Kidney (tissue), 14 donors: ENCODE results near the gene QPCTL. TPM values are rescaled to one million over a fixed set of nuclear protein-coding genes. Genes with fewer than 3 reads are reported as not detected.

Source experiments
- DNase-seq, 5 donors: peaks; one replicate each; pipeline ENCODE4 v3.0.0-alpha.2; 2013 to 2020
- FAIRE-seq: peaks from 2 replicates; lab custom pipeline; 2012; peaks lifted over from hg19 to GRCh38; lab: Jason Lieb, UNC
- H3K27ac ChIP-seq, 2 donors: one replicate each; pipeline ENCODE4 v1.7.0; 2013; ENCODE audit warnings: low read depth in 2 of 2, low read length in 2 of 2, inconsistent platforms in 1 of 2
- H3K27me3 ChIP-seq: one replicate; pipeline ENCODE4 v1.7.1; 2013; ENCODE audit warnings: low read length, inconsistent platforms; ENCODE audit not compliant: control insufficient read depth, insufficient read depth
- H3K36me3 ChIP-seq, 3 donors: one replicate each; pipeline versions ENCODE4 v1.7.0 to v1.7.1; 2013; ENCODE audit warnings: low read length in 3 of 3, control low read depth in 1 of 3, inconsistent platforms in 1 of 3; ENCODE audit not compliant: insufficient read depth in 3 of 3, control insufficient read depth in 2 of 3
- H3K4me1 ChIP-seq, 3 donors: one replicate each; pipeline versions ENCODE4 v1.7.0 to v1.7.1; 2013; ENCODE audit warnings: low read length in 3 of 3, inconsistent platforms in 1 of 3, low read depth in 1 of 3; ENCODE audit not compliant: control insufficient read depth in 2 of 3, insufficient read depth in 2 of 3
- H3K4me3 ChIP-seq, 3 donors: one replicate each; pipeline versions ENCODE4 v1.7.0 to v1.8.1; 2013; ENCODE audit warnings: low read length in 3 of 3, control low read depth in 1 of 3, inconsistent platforms in 1 of 3
- H3K9ac ChIP-seq, 3 donors: one replicate each; pipeline versions ENCODE4 v1.7.0 to v1.7.1; 2013; ENCODE audit warnings: low read length in 3 of 3, control low read depth in 1 of 3, inconsistent platforms in 1 of 3
- H3K9me3 ChIP-seq, 3 donors: one replicate each; pipeline versions ENCODE4 v1.7.0 to v1.7.1; 2013; ENCODE audit warnings: low read length in 3 of 3, control low read depth in 1 of 3, inconsistent platforms in 1 of 3; ENCODE audit not compliant: control insufficient read depth in 2 of 3, insufficient read depth in 1 of 3
- intact Hi-C: fragments of 100-400 bp; cut with DNase I; formaldehyde crosslinking; loops from one replicate; pipeline ENCODE4 v1.11.1; 2022
- polyA plus RNA-seq: library from polyadenylated mRNA; stranded (reverse); fragments of 350-450 nt; fragmentation: Illumina TruSeq; extraction: RNeasy Lipid Tissue Mini Kit (QIAGEN cat#74804); gene quantifications from one replicate; pipeline ENCODE4 v1.2.3, GENCODE V29; 2014; ENCODE audit warnings: low read depth, low replicate concordance; ENCODE audit not compliant: insufficient read depth
- total RNA-seq: library from RNA; stranded (reverse); fragmentation: NEBNext Ultra II Directional; extraction: Animal tissue kit (Norgen Biotek cat#: 25700); gene quantifications from one replicate; pipeline ENCODE4 v1.2.1, GENCODE V29; 2021
- TF ChIP-seq, protein P1 (sequence below): IDR thresholded peaks from 3 replicates; pipeline ENCODE4 v1.5.1; 2012; ENCODE audit warnings: mild to moderate bottlenecking, moderate library complexity, borderline replicate concordance; ENCODE audit not compliant: insufficient read depth; ENCODE audit errors: extremely low read depth
- donor health status: control.
- donor health status: control.
- donor health status: control.
- donor health status: control.
- donor health status: control.
- donor health status: DM: yes; HTN: yes; CAD: no.
- donor health status: Normal renal cell carcinoma (clear cell type).

The QPCTL gene
- total and polyA plus RNA-seq, 2 donors from 2014 or later, result 6.8 to 8.0 TPM

DNA sequence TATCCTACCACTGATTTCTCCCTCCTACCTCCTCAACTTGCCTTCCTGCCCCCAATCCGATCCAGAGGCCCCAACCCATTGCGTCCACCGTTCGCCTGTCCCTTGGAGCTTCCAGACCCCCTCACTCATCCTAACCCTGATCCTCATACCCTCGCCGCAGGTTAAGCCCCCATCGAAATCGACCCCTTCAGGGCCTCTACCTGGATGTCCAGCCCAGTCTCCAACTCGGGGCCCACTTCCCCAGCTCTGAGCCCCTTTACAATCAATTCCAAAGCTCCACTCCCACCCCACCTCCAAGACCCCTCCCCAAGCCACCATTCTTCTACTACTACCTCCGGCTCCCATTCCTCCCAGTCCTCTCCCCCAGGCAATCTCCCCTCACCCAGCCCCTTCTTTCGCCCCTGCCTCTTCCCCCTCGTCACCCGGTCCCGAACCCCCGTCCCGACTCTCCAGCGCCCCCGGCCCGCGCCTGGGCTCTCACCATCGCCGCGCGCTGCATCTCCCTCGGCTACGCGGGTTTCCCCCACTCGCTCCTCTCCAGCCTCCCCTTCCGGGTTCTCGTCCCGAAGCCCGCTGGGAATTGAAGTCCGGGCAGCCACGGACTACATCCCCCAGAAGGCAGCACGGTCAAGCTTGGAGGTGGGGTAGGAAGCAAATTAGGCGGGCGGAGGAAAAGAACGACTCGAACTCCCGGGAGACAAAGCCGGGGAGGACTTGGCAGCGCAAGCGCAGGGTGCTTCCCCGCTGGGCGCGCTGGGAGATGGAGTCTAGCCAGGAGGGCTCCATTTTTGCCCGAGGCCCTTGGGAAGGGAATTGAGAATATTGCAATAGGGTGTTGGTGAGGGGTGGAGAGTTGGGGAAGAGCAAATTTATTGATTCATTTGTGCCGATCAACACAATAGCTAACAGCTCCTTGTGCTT, 38.2 kb downstream of the QPCTL start, which contains the start of gene FBXO46:
FBXO46 (minus strand) TSS at position 529 of the 921 bp plus-strand sequence. CDS start 17,401 bp downstream, outside the sequence.
- Histone ChIP-seq H3K4me3 (peak within 1 kb of the TSS; percentile 61 to 90 (median 74)), H3K36me3 (no peaks in the 10 kb centered on the region), H3K4me1 (peaks cover 0 to 6% (median 0%) of the 10 kb centered on the region in 3 donors), H3K27ac (peak within 1 kb of the TSS in 1 of 2 donors; percentile 49), H3K9me3 (no peaks in the 10 kb centered on the region), H3K9ac (peak within 1 kb of the TSS; percentile 45 to 82 (median 71)), H3K27me3 (no peaks in the 10 kb centered on the region)
- FAIRE-seq (peak; percentile 95), DNase-seq (peak; percentile 98 to 99 (median 99))
- intact Hi-C loops, result no loop called here
- TF ChIP-seq, protein P1, sequence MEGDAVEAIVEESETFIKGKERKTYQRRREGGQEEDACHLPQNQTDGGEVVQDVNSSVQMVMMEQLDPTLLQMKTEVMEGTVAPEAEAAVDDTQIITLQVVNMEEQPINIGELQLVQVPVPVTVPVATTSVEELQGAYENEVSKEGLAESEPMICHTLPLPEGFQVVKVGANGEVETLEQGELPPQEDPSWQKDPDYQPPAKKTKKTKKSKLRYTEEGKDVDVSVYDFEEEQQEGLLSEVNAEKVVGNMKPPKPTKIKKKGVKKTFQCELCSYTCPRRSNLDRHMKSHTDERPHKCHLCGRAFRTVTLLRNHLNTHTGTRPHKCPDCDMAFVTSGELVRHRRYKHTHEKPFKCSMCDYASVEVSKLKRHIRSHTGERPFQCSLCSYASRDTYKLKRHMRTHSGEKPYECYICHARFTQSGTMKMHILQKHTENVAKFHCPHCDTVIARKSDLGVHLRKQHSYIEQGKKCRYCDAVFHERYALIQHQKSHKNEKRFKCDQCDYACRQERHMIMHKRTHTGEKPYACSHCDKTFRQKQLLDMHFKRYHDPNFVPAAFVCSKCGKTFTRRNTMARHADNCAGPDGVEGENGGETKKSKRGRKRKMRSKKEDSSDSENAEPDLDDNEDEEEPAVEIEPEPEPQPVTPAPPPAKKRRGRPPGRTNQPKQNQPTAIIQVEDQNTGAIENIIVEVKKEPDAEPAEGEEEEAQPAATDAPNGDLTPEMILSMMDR, result peak; percentile 14

DNA sequence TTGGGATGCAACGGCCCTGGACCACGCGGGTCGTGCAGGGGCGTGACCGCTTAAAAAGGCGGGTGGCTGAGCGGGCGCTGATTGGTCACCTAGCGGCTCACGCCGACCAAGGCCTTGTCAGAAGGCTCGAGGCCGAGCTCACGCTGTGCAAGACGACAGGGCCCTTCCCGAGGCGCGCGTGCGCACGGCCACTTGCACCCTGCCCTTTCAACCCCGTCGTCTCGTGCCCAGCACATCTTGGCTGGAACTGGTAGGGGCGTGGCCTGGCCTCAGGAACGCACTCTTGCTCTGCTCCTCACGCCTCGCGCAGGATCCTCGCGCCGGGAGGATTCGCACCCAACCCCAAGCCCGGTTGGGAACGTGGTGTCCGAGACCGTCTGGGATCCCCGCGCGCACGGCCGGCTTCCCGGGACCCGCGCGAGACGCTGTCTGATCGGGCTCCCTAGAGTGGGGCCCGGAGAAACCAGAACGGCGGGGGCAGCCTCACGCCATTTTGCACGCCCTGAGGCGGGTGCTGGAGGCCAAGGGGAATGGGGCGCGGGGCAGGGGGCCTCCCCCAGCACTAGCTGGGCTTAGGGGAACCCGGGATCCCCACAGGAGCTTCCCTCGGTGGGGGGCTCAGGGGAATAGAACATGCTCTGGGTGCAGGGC, 40.8 kb downstream of the QPCTL start, which contains the start of gene MEIOSIN:
MEIOSIN (plus strand) TSS at position 280 of the 651 bp plus-strand sequence. CDS start 1,938 bp downstream, outside the sequence.
- Histone ChIP-seq H3K27me3 (no peaks in the 10 kb centered on the region), H3K4me1 (peaks cover 0 to 6% (median 0%) of the 10 kb centered on the region in 3 donors), H3K27ac (no peak within 1 kb of the TSS), H3K9me3 (no peaks in the 10 kb centered on the region), H3K36me3 (no peaks in the 10 kb centered on the region), H3K4me3 (no peak within 1 kb of the TSS), H3K9ac (no peak within 1 kb of the TSS)
- intact Hi-C loops, result no loop called here
- no peak for FAIRE-seq
- TF ChIP-seq, protein P1, result no peak
- DNase-seq, result peak in 1 of 5 donors; percentile 57

DNA sequence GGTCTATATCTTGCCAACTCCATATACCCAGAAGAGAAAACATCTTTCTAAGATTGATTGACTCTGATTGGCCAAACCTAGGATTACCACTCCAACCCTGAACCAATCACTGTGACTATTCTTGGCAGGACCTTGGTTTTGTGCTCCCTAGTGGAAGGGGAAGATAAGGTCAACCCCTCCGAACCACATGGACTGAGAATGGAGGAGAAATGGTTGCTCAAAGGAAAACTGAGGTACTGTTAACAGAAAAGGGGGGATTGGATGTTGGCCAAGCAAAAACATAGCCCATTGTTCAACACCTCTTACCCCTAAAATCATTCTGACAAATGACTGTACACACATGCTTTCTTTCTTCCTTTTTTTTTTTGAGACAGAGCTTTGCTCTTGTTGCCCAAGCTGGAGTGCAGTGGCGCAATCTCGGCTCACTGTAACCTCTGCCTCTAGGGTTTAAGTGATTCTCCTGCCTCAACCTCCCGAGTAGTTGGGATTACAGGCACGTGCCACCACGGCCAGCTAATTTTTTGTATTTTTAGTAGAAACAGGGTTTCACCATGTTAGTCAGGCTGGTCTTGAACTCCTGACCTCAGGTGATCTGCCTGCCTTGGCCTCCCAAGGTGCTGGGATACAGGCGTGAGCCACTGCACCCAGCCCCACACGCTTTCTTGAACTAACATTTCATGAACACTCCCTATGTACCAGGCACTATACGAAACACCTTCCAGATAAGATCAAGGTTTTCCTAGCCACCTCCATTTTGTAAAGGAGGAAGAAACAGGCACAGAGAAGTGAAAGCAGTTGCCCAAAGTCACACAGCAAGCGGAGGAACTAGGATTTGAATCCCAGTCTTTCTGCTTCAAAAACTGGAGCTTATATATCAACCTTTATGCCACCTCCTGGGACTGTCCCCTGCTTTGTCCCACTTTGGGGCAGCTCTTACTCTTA, 47.3 kb downstream of the QPCTL start:
- no peaks in the 10 kb centered on the region for H3K4me1 ChIP-seq
- intact Hi-C loops, result no loop called here
- no peaks in the 10 kb centered on the region for H3K36me3 ChIP-seq
- H3K9me3 ChIP-seq, result no peaks in the 10 kb centered on the region
- H3K27me3 ChIP-seq, result no peaks in the 10 kb centered on the region
- FAIRE-seq, result no peak
- TF ChIP-seq, protein P1, result no peak
- no peak overlapping the region for H3K4me3 ChIP-seq
- H3K27ac ChIP-seq, result no peak overlapping the region
- DNase-seq, result no peak
- no peak overlapping the region for H3K9ac ChIP-seq
